Measurements from ENCODE around the gene OBP2A.

GRCh38 chr9:135592331-135592590, 46.3 kb downstream of the OBP2A start:
- TF ChIP-seq TEAD4 (IDR thresholded peaks at IDR 0.05) (no peak), EP300 (IDR thresholded peaks at IDR 0.05; ENCODE audit: borderline replicate concordance) (no peak), RAD21 (IDR thresholded peaks at IDR 0.05; ENCODE audit: low read depth) (no peak), ZBTB7A (IDR thresholded peaks at IDR 0.05; ENCODE audit: low read depth) (no peak), CEBPB (IDR thresholded peaks at IDR 0.05) (no peak), REST (IDR thresholded peaks at IDR 0.05; ENCODE audit: low read depth) (no peak), YY1 (IDR thresholded peaks at IDR 0.05; ENCODE audit: low read depth) (no peak), CREB1 (IDR thresholded peaks at IDR 0.05; ENCODE audit: low read depth) (no peak), MAX (IDR thresholded peaks at IDR 0.05) (no peak)
